22Rv1 (cell line): ENCODE measurements around the gene ASIC4.

ENCODE experiments used
- H3K27ac ChIP-seq: fragments of 450-650 bp; 2 replicates; pipeline ENCODE4 v1.5.1; 2017
- ZFX ChIP-seq: fragments of 450-650 bp; IDR thresholded peaks from 2 replicates; pipeline ENCODE4 v1.6.1; 2017; ENCODE audit warnings: antibody characterized with exemption, borderline replicate concordance
- TF ChIP-seq, protein P1 (sequence below): fragments of 450-650 bp; IDR thresholded peaks from 2 replicates; pipeline ENCODE4 v1.5.1; 2017; ENCODE audit warnings: mild to moderate bottlenecking

The ASIC4 gene

GRCh38 chr2:219565130-219566080 is 51.1 kb downstream of the ASIC4 start:
- H3K27ac ChIP-seq, result no peak overlapping the region
- no peak for TF ChIP-seq ZFX
- TF ChIP-seq, protein P1, sequence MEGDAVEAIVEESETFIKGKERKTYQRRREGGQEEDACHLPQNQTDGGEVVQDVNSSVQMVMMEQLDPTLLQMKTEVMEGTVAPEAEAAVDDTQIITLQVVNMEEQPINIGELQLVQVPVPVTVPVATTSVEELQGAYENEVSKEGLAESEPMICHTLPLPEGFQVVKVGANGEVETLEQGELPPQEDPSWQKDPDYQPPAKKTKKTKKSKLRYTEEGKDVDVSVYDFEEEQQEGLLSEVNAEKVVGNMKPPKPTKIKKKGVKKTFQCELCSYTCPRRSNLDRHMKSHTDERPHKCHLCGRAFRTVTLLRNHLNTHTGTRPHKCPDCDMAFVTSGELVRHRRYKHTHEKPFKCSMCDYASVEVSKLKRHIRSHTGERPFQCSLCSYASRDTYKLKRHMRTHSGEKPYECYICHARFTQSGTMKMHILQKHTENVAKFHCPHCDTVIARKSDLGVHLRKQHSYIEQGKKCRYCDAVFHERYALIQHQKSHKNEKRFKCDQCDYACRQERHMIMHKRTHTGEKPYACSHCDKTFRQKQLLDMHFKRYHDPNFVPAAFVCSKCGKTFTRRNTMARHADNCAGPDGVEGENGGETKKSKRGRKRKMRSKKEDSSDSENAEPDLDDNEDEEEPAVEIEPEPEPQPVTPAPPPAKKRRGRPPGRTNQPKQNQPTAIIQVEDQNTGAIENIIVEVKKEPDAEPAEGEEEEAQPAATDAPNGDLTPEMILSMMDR, result no peak

GRCh38 chr2:219566640-219567039 is 52.4 kb downstream of the ASIC4 start:
- TF ChIP-seq, protein P1, result no peak
- TF ChIP-seq ZFX, result no peak
- H3K27ac ChIP-seq, result no peak overlapping the region

DNA sequence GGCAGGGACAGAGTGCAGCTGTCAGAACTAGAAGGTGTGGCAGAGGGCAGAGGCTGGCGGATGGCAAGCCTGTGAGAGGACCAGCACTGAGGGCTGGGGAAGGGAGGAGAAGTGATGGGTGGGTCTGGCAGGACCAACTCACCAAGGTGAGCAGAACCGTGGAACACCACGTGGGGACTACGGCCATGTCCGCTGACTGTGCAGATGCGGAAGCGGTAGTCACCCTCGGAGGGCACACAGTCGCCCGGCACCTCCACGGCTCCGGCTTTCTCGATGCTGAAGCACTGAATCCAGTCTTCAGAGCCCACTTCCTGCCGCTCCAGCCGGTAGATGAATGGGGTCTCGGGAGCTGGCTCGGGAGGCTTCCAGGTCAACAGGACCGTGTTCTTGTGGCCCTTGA is 52.8 kb downstream of the ASIC4 start:
- no peak for TF ChIP-seq ZFX
- TF ChIP-seq, protein P1, result no peak

GRCh38 chr2:219567791-219568361 is 53.6 kb downstream of the ASIC4 start:
- H3K27ac ChIP-seq, result no peak overlapping the region
- no peak for TF ChIP-seq ZFX
- TF ChIP-seq, protein P1, result no peak

More for the DNA sequence above, 52.8 kb downstream of the ASIC4 start:
- no peak overlapping the region for H3K27ac ChIP-seq

- TF ChIP-seq ZFX, result no peak
- TF ChIP-seq, protein P1, result no peak
- H3K27ac ChIP-seq, result no peak overlapping the region
Observed at GRCh38 chr2:219569041-219569440, 54.8 kb downstream of the ASIC4 start.

GRCh38 chr2:219569635-219570034 is 55.4 kb downstream of the ASIC4 start:
- no peak for TF ChIP-seq ZFX
- TF ChIP-seq, protein P1, result no peak
- H3K27ac ChIP-seq, result no peak overlapping the region

DNA sequence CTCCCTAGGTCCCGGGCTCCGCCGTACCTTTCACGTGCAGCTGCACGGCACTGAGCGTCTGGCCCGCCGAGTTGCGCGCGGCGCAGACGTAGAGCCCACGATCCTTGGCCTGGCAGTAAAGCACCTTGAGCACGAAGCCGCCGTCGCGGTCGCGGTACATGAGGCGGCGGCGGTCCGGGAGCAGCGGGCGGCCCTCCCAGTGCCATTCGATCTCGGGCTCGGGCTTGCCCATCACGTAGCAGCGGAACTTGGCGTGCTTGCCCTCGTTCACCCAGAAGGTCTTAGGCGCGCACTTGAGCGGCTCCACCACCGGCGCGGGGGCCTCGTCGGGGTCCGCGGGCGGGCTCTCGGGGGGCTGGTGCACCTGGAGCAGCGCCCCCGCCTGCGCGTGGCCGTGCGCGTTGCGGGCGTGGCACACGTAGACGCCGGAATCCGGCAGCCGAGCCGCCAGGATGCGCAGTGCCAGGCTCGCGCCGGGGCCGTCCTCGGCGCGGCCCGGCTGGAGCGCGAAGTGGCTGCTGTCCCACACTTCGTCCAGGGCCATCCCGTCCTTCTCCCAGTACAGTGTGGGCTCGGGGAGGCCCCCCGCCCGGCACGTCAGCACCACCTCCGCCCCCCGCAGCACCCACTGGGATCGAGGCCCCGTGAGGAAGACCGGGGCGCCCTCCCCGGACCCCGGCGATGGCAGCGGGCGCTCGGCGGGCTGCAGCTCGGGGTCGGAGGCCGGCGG is 56.1 kb downstream of the ASIC4 start:
- H3K27ac ChIP-seq, result peak overlapping the region; percentile 32; the same call in 1 of the 2 replicates
- TF ChIP-seq, protein P1, result peak; percentile 25; the same call in 1 of the 2 replicates
- TF ChIP-seq ZFX, result no peak
